ENCODE results near the gene AGBL2. TPM values are rescaled to one million over a fixed set of nuclear protein-coding genes. Genes with fewer than 3 reads are reported as not detected.
"Not testable (repeated sequence)": the region's sequence is repeated elsewhere in the genome, so short reads cannot be mapped to it uniquely, and the experiment has no call there.

Gene AGBL2
- total and polyA plus RNA-seq, 2 experiments from 2014 or later = 0.51 to 2.7 TPM

DNA sequence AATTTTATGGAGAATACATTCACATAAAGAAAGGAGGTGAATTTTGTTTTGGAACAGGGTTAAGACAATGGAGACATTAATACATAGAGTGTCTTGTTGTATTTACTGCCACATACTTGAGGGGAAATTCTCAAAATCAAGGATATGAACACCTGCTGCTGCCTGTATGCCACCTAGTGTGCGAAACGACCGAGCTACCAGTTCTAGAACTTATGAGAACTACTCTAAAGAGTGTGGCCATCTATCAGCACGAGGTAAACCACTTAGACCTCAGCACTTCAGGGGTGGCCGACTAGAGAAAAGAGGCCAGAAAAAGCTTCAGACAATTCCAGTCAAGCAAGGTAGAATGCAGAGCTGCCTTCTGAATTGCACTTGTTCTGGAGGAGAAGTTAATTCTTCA, 1.5 kb upstream of the AGBL2 start:
- no peak for DNase-seq
- in situ Hi-C loops (cut with MboI) = no loop called here
- Histone ChIP-seq H3K4me3 (no peak overlapping the region), H3F3A (ENCODE audit: insufficient read depth) (peaks cover 47% of the 10 kb centered on the region), H4K20me1 (ENCODE audit: insufficient read depth) (no peaks in the 10 kb centered on the region), H3K36me3 (ENCODE audit: low read depth) (peaks cover 48% of the 10 kb centered on the region), H3K27ac (no peak overlapping the region), H3K9me3 (ENCODE audit: low read depth) (no peaks in the 10 kb centered on the region), H3K79me2 (ENCODE audit: insufficient read depth) (no peaks in the 10 kb centered on the region), H3K9ac (no peak overlapping the region), H2AFZ (no peak overlapping the region), H3K4me1 (ENCODE audit: insufficient read depth) (peaks cover 4% of the 10 kb centered on the region; the same call in 1 of the 2 replicates), H3K9me2 (ENCODE audit: insufficient read depth) (no peaks in the 10 kb centered on the region), H3K27me3 (replicated peaks; ENCODE audit: insufficient read depth) (no peaks in the 10 kb centered on the region), H3K4me2 (ENCODE audit: unreplicated experiment) (no peak overlapping the region)
- TF ChIP-seq EZH2 (IDR thresholded peaks at IDR 0.05; ENCODE audit: insufficient read depth, poor library complexity, severe bottlenecking) (no peak), EZH2phosphoT487 (IDR thresholded peaks at IDR 0.05; ENCODE audit: insufficient read depth, low read depth) (no peak)
- WGBS, 2 experiments (ENCODE audit: low coverage in 1 of 2, low lambda C conversion rate in 2 of 2, missing lambda C conversion rate in 2 of 2) = 85 to 88% methylated on average over 5 of the region's 5 CpGs

DNA sequence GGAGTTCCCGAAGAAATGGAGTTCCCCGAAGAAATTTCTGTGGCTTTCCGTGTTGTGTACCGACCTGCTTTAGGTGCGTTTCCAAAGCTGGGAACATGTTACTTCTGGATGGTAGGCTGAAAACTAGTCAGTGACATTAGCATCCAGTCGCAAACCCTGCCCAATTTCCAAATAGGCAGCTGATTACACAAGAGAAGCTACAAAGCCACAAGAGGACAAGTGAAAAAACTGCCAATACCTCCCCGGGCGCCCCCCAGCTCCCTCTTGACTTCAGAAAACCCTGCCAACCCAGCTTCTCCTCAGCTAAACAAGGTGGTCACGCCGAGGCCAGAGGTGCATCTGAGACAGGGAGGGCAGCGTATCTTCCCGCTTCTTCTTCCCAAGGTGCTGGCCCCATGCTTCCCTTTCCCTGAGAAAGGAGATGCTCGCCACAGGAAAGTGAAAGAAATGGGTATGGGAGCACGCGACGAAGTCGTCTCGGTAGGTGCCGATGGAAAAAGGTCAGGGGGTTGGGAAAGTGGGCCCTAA, 551 bp downstream of the AGBL2 start:
- H3F3A ChIP-seq (ENCODE audit: insufficient read depth) = peaks cover 42% of the 10 kb centered on the region
- H2AFZ ChIP-seq = peak overlapping the region; percentile 84
- peaks cover 32% of the 10 kb centered on the region for H3K36me3 ChIP-seq (ENCODE audit: low read depth)
- TF ChIP-seq EZH2 (IDR thresholded peaks at IDR 0.05; ENCODE audit: insufficient read depth, poor library complexity, severe bottlenecking) = no peak
- TF ChIP-seq EZH2phosphoT487 (IDR thresholded peaks at IDR 0.05; ENCODE audit: insufficient read depth, low read depth) = no peak
- H3K4me1 ChIP-seq (ENCODE audit: insufficient read depth) = peaks cover 4% of the 10 kb centered on the region; the same call in 1 of the 2 replicates
- H3K79me2 ChIP-seq (ENCODE audit: insufficient read depth) = no peaks in the 10 kb centered on the region
- peak overlapping the region; percentile 79 for H3K9ac ChIP-seq
- H3K9me2 ChIP-seq (ENCODE audit: insufficient read depth) = no peaks in the 10 kb centered on the region
- DNase-seq = peak; percentile 53
- H3K4me3 ChIP-seq = peak overlapping the region; percentile 83
- in situ Hi-C loops (cut with MboI) = no loop called here
- no peaks in the 10 kb centered on the region for H3K9me3 ChIP-seq (ENCODE audit: low read depth)
- peak overlapping the region; percentile 85 for H3K4me2 ChIP-seq (ENCODE audit: unreplicated experiment)
- 11 to 15% methylated on average over 19 of the region's 19 CpGs for WGBS, 2 experiments (ENCODE audit: low coverage in 1 of 2, low lambda C conversion rate in 2 of 2, missing lambda C conversion rate in 2 of 2)
- H4K20me1 ChIP-seq (ENCODE audit: insufficient read depth) = no peaks in the 10 kb centered on the region
- no peaks in the 10 kb centered on the region for H3K27me3 ChIP-seq (replicated peaks; ENCODE audit: insufficient read depth)
- peak overlapping the region; percentile 39 for H3K27ac ChIP-seq

DNA sequence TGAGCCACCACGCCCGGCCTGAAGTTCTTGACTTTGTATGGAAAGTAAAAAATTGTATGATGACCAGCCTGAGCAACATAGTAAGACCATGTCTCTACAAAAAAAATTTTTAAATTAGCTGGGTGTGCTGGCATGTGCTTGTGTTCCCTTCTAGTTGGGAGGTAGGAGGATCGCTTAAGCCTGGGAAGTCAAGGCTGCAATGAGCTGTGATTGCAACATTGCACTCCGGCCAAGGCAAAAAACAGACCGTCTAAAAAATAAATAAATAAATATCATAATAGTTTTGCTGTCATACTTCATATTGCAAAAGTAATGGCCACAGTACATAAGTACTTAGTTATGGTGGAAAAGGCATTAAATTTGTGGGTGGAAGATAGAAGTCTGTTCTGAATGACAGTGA, 3.4 kb downstream of the AGBL2 start:
- no peaks in the 10 kb centered on the region for H4K20me1 ChIP-seq (ENCODE audit: insufficient read depth)
- no peaks in the 10 kb centered on the region for H3K9me2 ChIP-seq (ENCODE audit: insufficient read depth)
- H3K4me2 ChIP-seq (ENCODE audit: unreplicated experiment) = no peak overlapping the region
- no peak overlapping the region for H3K9ac ChIP-seq
- 81 to 84% methylated on average over 5 of the region's 5 CpGs for WGBS, 2 experiments (ENCODE audit: low coverage in 1 of 2, low lambda C conversion rate in 2 of 2, missing lambda C conversion rate in 2 of 2)
- in situ Hi-C loops (cut with MboI) = no loop called here
- no peaks in the 10 kb centered on the region for H3K27me3 ChIP-seq (replicated peaks; ENCODE audit: insufficient read depth)
- peaks cover 15% of the 10 kb centered on the region for H3F3A ChIP-seq (ENCODE audit: insufficient read depth)
- TF ChIP-seq EZH2 (IDR thresholded peaks at IDR 0.05; ENCODE audit: insufficient read depth, poor library complexity, severe bottlenecking) (no peak), EZH2phosphoT487 (IDR thresholded peaks at IDR 0.05; ENCODE audit: insufficient read depth, low read depth) (no peak)
- peaks cover 9% of the 10 kb centered on the region for H3K36me3 ChIP-seq (ENCODE audit: low read depth)
- peaks cover 4% of the 10 kb centered on the region; the same call in 1 of the 2 replicates for H3K4me1 ChIP-seq (ENCODE audit: insufficient read depth)
- no peak for DNase-seq
- H3K79me2 ChIP-seq (ENCODE audit: insufficient read depth) = no peaks in the 10 kb centered on the region
- H3K9me3 ChIP-seq (ENCODE audit: low read depth) = no peaks in the 10 kb centered on the region
- no peak overlapping the region for H3K4me3 ChIP-seq
- H3K27ac ChIP-seq = no peak overlapping the region
- H2AFZ ChIP-seq = no peak overlapping the region

DNA sequence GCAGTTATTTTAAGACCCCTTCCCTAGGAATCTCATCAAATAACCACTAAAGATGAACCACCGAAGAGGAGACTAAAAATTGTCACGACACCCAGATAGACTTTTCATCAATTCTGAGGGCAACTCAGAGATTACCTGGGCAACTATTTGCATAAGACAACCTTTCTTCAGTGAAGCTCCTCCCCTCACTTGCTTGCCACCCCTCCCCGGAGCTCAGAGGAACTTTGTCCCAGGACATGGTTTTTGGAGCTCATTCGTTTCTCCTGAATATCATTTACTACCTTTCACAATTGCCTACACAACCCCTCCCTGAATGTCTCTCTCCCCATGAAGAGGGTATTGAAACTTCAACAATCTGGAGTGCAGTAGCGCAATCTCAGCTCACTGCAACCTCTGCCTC, 3.9 kb downstream of the AGBL2 start:
- DNase-seq = no peak
- H3K4me1 ChIP-seq (ENCODE audit: insufficient read depth) = peaks cover 4% of the 10 kb centered on the region; the same call in 1 of the 2 replicates
- WGBS, 2 experiments (ENCODE audit: low coverage in 1 of 2, low lambda C conversion rate in 2 of 2, missing lambda C conversion rate in 2 of 2) = 84% methylated on average over 5 of the region's 5 CpGs
- no peak overlapping the region for H3K4me2 ChIP-seq (ENCODE audit: unreplicated experiment)
- no peak overlapping the region for H3K9ac ChIP-seq
- in situ Hi-C loops (cut with MboI) = no loop called here
- no peaks in the 10 kb centered on the region for H3K27me3 ChIP-seq (replicated peaks; ENCODE audit: insufficient read depth)
- H4K20me1 ChIP-seq (ENCODE audit: insufficient read depth) = no peaks in the 10 kb centered on the region
- peaks cover 3% of the 10 kb centered on the region; the same call in 1 of the 2 replicates for H3K36me3 ChIP-seq (ENCODE audit: low read depth)
- peaks cover 9% of the 10 kb centered on the region for H3F3A ChIP-seq (ENCODE audit: insufficient read depth)
- no peak overlapping the region for H3K4me3 ChIP-seq
- H3K79me2 ChIP-seq (ENCODE audit: insufficient read depth) = no peaks in the 10 kb centered on the region
- no peak overlapping the region for H3K27ac ChIP-seq
- no peaks in the 10 kb centered on the region for H3K9me2 ChIP-seq (ENCODE audit: insufficient read depth)
- no peak overlapping the region for H2AFZ ChIP-seq
- H3K9me3 ChIP-seq (ENCODE audit: low read depth) = no peaks in the 10 kb centered on the region
- no peak for TF ChIP-seq EZH2phosphoT487 (IDR thresholded peaks at IDR 0.05; ENCODE audit: insufficient read depth, low read depth)
- TF ChIP-seq EZH2 (IDR thresholded peaks at IDR 0.05; ENCODE audit: insufficient read depth, poor library complexity, severe bottlenecking) = no peak

DNA sequence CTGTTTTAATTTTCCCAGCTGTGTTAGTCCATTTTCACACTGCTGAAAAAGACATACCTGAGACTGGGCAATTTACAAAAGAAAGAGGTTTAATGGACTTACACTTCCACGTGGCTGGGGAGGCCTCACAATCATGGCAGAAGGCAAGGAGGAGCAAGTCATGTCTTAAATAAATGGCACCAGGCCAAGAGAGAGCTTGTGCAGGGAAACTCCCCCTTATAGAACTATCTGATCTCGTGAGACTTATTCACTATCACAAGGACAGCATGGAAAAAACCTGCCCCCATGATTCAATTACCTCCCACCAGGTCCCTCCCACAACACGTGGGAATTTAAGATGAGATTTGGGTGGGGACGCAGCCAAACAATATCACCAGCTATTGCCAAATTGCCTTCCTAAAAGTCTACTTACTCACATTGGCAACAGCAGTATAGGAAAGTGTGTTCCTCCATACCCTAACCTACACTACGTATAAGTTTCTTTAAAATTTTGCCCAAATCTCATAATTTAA, 7.8 kb downstream of the AGBL2 start:
- H3K4me2 ChIP-seq (ENCODE audit: unreplicated experiment); H3K4me3 ChIP-seq; DNase-seq; H3K36me3 ChIP-seq (ENCODE audit: low read depth); H2AFZ ChIP-seq; H3K27ac ChIP-seq; H3K9me3 ChIP-seq (ENCODE audit: low read depth); H3K9me2 ChIP-seq (ENCODE audit: insufficient read depth); H4K20me1 ChIP-seq (ENCODE audit: insufficient read depth); H3K4me1 ChIP-seq (ENCODE audit: insufficient read depth); H3F3A ChIP-seq (ENCODE audit: insufficient read depth); in situ Hi-C loops (cut with MboI); H3K27me3 ChIP-seq (replicated peaks; ENCODE audit: insufficient read depth); H3K79me2 ChIP-seq (ENCODE audit: insufficient read depth); H3K9ac ChIP-seq: not testable (repeated sequence)
- 69 to 80% methylated on average over 5 of the region's 5 CpGs for WGBS, 2 experiments (ENCODE audit: low coverage in 1 of 2, low lambda C conversion rate in 2 of 2, missing lambda C conversion rate in 2 of 2)

Measured in GM23248 (cell line).